Effector CD8-positive, alpha-beta T cell (primary cell): ENCODE data around the gene NHLH2.

Experiments used
- DNase-seq: peaks from one replicate; lab custom pipeline; 2025; lab: John Stamatoyannopoulos, UW
- total RNA-seq, 4 experiments: gene quantifications; one replicate each; lab custom pipeline; 2026; lab: John Stamatoyannopoulos, UW

The NHLH2 gene
- total RNA-seq: 0 to 0.18 (median 0) reads per million in 4 experiments

GRCh38 chr1:115840605-115841460 is at the start of gene NHLH2:
NHLH2 (minus strand) TSS chr1:115841126; CDS start chr1:115838372, 2,754 bp downstream.
- DNase-seq: no peak

GRCh38 chr1:115890580-115890979 is 49.7 kb upstream of the NHLH2 start:
- no peak for DNase-seq

- DNase-seq: no peak
Observed at GRCh38 chr1:115888976-115889375, 48.0 kb upstream of the NHLH2 start.

GRCh38 chr1:115882913-115883902 is 42.3 kb upstream of the NHLH2 start:
- DNase-seq: no peak

DNA sequence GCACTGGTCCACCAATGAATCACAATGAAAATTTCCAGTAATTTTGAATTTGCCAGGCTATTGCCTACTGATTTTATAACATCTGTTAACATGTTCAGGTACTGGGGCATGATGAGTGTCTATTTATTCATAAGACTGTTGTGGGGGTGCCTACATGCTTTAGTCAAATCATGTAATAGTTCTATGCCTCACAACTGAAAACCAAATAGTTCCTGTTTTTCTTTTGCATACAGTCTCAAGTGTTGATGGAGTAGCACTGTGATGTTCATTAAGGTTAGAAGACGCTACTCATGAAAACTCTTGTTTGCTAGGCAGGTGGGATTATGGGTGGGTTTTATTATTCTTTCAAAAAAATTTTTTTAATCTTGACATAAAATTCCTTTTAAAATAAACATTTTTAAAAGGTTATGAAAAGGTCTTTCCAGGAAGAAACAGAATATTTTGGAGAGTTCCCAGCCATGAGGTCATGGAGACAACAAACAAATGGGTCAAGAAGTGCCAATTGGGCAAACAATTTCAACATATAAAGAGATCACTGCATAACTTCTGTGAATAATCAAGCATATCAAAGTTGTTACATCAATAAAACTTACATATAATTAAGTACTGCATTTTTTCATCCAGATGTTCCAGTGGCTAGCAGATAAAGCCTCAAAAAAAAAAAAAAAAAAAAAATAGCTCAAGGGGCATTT is 40.2 kb upstream of the NHLH2 start:
- DNase-seq: no peak

GRCh38 chr1:115879977-115880376 is 39.1 kb upstream of the NHLH2 start:
- no peak for DNase-seq

- DNase-seq: no peak
Observed at GRCh38 chr1:115877511-115877910, 36.6 kb upstream of the NHLH2 start.

- no peak for DNase-seq
Observed at GRCh38 chr1:115874904-115875303, 34.0 kb upstream of the NHLH2 start.

DNA sequence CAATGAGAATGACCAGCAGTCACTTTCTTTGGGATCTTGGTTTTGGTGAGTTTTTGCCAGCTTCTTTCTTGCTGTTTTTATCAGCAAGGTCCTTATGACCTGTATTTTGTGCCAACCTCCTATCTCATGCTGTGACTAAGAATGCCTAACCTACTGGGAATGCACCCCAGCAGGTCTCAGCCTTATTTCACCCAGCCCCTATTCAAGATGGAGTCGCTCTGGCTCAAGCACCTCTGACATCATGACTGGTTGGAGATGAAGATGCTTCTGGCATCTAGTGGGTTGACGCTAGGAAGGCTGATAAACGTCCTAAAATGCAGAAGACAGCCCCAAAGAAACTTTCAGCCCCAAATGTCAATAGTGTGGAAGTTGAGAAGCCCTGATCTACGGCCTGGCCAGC is 33.6 kb upstream of the NHLH2 start:
- no peak for DNase-seq

DNA sequence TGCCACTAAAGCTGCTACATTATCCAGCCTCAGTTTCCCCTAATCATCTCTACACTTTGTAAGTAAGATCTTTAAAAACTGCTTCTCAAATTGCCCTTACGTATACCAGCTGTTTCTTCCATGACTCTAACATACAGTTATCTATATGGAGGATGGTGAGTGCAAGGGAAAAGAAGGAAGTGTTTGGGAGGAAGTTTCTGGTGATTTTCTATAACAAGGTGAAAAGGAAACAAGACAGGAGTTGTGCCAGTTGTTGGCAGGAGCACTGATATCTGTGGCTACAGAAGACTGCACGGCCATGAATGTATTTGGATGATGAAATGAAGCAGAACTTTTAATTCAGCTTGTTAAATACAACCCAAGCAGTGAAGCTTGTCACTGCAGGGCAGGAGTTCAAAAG is 32.3 kb upstream of the NHLH2 start:
- no peak for DNase-seq

GRCh38 chr1:115869064-115869463 is 28.1 kb upstream of the NHLH2 start:
- DNase-seq: no peak

GRCh38 chr1:115867216-115867615 is 26.3 kb upstream of the NHLH2 start:
- DNase-seq: no peak

- no peak for DNase-seq
Observed at GRCh38 chr1:115865704-115866380, 24.9 kb upstream of the NHLH2 start.

DNA sequence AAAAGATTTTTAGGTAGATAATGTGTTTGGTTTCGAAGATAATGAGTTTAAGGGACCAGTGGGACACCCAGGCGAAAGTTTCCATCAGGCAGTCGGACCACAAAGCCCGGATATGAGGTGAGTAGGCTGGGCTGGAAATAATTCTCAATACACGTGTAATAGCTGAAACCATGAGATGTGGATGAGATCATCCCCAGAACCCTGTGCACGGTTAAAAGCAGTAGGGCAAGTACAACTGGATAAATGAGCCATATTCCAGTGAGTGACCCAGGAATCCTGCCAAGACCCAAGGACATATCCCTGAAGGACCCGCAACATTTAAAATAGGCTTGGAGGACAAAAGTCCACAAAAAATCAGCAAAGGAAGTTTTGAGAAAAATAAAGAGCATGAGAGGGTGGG is 21.5 kb upstream of the NHLH2 start:
- DNase-seq: no peak

- DNase-seq: no peak
Observed at GRCh38 chr1:115854005-115854404, 13.1 kb upstream of the NHLH2 start.

GRCh38 chr1:115850937-115851336 is 10.0 kb upstream of the NHLH2 start:
- no peak for DNase-seq

- no peak for DNase-seq
Observed at GRCh38 chr1:115847787-115848186, 6.9 kb upstream of the NHLH2 start.

DNA sequence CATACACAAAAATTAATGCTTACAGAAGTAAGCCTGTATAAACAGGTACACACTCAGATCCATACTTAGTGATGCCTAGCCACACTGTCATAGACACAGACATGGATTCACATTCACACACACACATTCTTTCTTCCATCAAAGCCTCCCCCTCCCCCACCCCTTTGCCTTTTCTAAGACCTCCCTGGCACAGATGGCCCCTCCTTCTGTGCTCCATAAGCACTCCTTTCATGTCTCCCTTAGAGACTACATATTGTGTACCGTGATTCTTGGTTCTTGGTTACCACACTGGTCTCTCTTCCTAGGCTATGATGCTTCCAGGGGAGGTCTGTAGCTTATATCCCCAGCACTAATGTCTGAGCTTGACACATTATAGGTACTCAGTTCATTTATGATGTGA is 2.0 kb upstream of the NHLH2 start:
- no peak for DNase-seq

GRCh38 chr1:115839679-115840237 is 1.2 kb downstream of the NHLH2 start:
- no peak for DNase-seq

GRCh38 chr1:115839029-115839678 is 1.8 kb downstream of the NHLH2 start:
- no peak for DNase-seq
